Measurements from ENCODE around the gene IGFN1. TPM values are rescaled to one million over a fixed set of nuclear protein-coding genes. Genes with fewer than 3 reads are reported as not detected.

The IGFN1 gene
- under 1 TPM; 0.12 to 0.16 TPM for total RNA-seq

GRCh38 chr1:201190624-201191051 is at the start of gene IGFN1:
Gene IGFN1, plus strand, starts transcription at chr1:201190824. Its CDS starts 2,470 bp downstream, at chr1:201193294.
- Histone ChIP-seq H3K9ac (ENCODE audit: low read depth in 2 of 2, low read length in 2 of 2) (no peak within 1 kb of the TSS), H3K36me3 (no peaks in the 10 kb centered on the region), H3K4me3 (no peak within 1 kb of the TSS), H3K27me3 (no peaks in the 10 kb centered on the region), H3K9me3 (no peaks in the 10 kb centered on the region), H3K4me1 (no peaks in the 10 kb centered on the region), H3K27ac (no peak within 1 kb of the TSS)
- intact Hi-C loops (cut with DNase I): no loop called here
- no peak for DNase-seq
- TF ChIP-seq, protein P1, sequence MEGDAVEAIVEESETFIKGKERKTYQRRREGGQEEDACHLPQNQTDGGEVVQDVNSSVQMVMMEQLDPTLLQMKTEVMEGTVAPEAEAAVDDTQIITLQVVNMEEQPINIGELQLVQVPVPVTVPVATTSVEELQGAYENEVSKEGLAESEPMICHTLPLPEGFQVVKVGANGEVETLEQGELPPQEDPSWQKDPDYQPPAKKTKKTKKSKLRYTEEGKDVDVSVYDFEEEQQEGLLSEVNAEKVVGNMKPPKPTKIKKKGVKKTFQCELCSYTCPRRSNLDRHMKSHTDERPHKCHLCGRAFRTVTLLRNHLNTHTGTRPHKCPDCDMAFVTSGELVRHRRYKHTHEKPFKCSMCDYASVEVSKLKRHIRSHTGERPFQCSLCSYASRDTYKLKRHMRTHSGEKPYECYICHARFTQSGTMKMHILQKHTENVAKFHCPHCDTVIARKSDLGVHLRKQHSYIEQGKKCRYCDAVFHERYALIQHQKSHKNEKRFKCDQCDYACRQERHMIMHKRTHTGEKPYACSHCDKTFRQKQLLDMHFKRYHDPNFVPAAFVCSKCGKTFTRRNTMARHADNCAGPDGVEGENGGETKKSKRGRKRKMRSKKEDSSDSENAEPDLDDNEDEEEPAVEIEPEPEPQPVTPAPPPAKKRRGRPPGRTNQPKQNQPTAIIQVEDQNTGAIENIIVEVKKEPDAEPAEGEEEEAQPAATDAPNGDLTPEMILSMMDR (IDR thresholded peaks at IDR 0.05): no peak

DNA sequence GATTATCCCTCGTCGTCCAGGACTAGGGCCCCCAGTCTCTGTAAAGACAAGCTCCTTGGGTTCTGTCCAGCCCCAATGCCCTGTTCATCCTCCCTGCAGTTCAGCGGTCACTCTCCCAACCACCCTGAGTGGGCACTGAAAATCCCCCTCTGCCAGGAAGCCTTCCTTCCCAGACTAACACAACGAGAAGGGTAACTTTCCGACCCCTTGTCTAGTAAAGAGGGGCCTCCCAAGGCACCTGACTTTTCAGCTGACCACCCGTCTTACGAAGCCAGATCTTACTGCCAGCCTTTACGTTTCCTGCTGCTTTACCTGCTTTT is 49.7 kb upstream of the IGFN1 start:
- Histone ChIP-seq H3K9ac (ENCODE audit: low read depth in 2 of 2, low read length in 2 of 2) (no peak overlapping the region), H3K4me1 (no peaks in the 10 kb centered on the region), H3K27ac (no peak overlapping the region), H3K36me3 (no peaks in the 10 kb centered on the region), H3K4me3 (no peak overlapping the region), H3K27me3 (no peaks in the 10 kb centered on the region), H3K9me3 (no peaks in the 10 kb centered on the region)
- no peak for DNase-seq
- intact Hi-C loops (cut with DNase I): no loop called here
- TF ChIP-seq, protein P1 (IDR thresholded peaks at IDR 0.05): no peak

- Histone ChIP-seq H3K4me3 (no peak overlapping the region), H3K9me3 (no peaks in the 10 kb centered on the region), H3K4me1 (no peaks in the 10 kb centered on the region), H3K9ac (ENCODE audit: low read depth in 2 of 2, low read length in 2 of 2) (no peak overlapping the region), H3K36me3 (no peaks in the 10 kb centered on the region), H3K27ac (no peak overlapping the region), H3K27me3 (no peaks in the 10 kb centered on the region)
- intact Hi-C loops (cut with DNase I): no loop called here
- TF ChIP-seq, protein P1 (IDR thresholded peaks at IDR 0.05): no peak
- DNase-seq: no peak
These were observed 49.2 kb upstream of the IGFN1 start for GRCh38 chr1:201141418-201141817.

- TF ChIP-seq, protein P1 (IDR thresholded peaks at IDR 0.05): no peak
- no peak overlapping the region for H3K27ac ChIP-seq
- peak; percentile 27 for DNase-seq
- H3K4me3 ChIP-seq: no peak overlapping the region
- H3K4me1 ChIP-seq: no peaks in the 10 kb centered on the region
- no peaks in the 10 kb centered on the region for H3K36me3 ChIP-seq
- no peaks in the 10 kb centered on the region for H3K9me3 ChIP-seq
- intact Hi-C loops (cut with DNase I): no loop called here
- H3K9ac ChIP-seq (ENCODE audit: low read depth in 2 of 2, low read length in 2 of 2): no peak overlapping the region
- H3K27me3 ChIP-seq: no peaks in the 10 kb centered on the region
These were observed 48.4 kb upstream of the IGFN1 start for GRCh38 chr1:201142011-201142848.

- intact Hi-C loops (cut with DNase I): no loop called here
- H3K9me3 ChIP-seq: no peaks in the 10 kb centered on the region
- H3K36me3 ChIP-seq: no peaks in the 10 kb centered on the region
- DNase-seq: no peak
- H3K27ac ChIP-seq: no peak overlapping the region
- no peaks in the 10 kb centered on the region for H3K4me1 ChIP-seq
- TF ChIP-seq, protein P1 (IDR thresholded peaks at IDR 0.05): no peak
- no peak overlapping the region for H3K4me3 ChIP-seq
- no peaks in the 10 kb centered on the region for H3K27me3 ChIP-seq
- H3K9ac ChIP-seq (ENCODE audit: low read depth in 2 of 2, low read length in 2 of 2): no peak overlapping the region
These were observed 47.5 kb upstream of the IGFN1 start for GRCh38 chr1:201142849-201143725.
